ENCODE measurements around the gene KCND3. TPM values are rescaled to one million over a fixed set of nuclear protein-coding genes. Genes with fewer than 3 reads are reported as not detected.

Gene KCND3
- total and polyA plus RNA-seq, 2 experiments from 2014 or later = 0.10 to 0.18 TPM

- TF ChIP-seq, protein P1, sequence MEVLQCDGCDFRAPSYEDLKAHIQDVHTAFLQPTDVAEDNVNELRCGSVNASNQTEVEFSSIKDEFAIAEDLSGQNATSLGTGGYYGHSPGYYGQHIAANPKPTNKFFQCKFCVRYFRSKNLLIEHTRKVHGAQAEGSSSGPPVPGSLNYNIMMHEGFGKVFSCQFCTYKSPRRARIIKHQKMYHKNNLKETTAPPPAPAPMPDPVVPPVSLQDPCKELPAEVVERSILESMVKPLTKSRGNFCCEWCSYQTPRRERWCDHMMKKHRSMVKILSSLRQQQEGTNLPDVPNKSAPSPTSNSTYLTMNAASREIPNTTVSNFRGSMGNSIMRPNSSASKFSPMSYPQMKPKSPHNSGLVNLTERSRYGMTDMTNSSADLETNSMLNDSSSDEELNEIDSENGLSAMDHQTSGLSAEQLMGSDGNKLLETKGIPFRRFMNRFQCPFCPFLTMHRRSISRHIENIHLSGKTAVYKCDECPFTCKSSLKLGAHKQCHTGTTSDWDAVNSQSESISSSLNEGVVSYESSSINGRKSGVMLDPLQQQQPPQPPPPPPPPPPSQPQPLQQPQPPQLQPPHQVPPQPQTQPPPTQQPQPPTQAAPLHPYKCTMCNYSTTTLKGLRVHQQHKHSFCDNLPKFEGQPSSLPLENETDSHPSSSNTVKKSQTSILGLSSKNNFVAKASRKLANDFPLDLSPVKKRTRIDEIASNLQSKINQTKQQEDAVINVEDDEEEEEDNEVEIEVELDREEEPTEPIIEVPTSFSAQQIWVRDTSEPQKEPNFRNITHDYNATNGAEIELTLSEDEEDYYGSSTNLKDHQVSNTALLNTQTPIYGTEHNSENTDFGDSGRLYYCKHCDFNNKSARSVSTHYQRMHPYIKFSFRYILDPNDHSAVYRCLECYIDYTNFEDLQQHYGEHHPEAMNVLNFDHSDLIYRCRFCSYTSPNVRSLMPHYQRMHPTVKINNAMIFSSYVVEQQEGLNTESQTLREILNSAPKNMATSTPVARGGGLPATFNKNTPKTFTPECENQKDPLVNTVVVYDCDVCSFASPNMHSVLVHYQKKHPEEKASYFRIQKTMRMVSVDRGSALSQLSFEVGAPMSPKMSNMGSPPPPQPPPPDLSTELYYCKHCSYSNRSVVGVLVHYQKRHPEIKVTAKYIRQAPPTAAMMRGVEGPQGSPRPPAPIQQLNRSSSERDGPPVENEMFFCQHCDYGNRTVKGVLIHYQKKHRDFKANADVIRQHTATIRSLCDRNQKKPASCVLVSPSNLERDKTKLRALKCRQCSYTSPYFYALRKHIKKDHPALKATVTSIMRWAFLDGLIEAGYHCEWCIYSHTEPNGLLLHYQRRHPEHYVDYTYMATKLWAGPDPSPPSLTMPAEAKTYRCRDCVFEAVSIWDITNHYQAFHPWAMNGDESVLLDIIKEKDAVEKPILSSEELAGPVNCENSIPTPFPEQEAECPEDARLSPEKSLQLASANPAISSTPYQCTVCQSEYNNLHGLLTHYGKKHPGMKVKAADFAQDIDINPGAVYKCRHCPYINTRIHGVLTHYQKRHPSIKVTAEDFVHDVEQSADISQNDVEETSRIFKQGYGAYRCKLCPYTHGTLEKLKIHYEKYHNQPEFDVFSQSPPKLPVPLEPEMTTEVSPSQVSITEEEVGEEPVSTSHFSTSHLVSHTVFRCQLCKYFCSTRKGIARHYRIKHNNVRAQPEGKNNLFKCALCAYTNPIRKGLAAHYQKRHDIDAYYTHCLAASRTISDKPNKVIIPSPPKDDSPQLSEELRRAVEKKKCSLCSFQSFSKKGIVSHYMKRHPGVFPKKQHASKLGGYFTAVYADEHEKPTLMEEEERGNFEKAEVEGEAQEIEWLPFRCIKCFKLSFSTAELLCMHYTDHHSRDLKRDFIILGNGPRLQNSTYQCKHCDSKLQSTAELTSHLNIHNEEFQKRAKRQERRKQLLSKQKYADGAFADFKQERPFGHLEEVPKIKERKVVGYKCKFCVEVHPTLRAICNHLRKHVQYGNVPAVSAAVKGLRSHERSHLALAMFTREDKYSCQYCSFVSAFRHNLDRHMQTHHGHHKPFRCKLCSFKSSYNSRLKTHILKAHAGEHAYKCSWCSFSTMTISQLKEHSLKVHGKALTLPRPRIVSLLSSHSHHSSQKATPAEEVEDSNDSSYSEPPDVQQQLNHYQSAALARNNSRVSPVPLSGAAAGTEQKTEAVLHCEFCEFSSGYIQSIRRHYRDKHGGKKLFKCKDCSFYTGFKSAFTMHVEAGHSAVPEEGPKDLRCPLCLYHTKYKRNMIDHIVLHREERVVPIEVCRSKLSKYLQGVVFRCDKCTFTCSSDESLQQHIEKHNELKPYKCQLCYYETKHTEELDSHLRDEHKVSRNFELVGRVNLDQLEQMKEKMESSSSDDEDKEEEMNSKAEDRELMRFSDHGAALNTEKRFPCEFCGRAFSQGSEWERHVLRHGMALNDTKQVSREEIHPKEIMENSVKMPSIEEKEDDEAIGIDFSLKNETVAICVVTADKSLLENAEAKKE (CRISPR knock-in tag; IDR thresholded peaks at IDR 0.05) = no peak
- TF ChIP-seq CREB1 (CRISPR knock-in tag; IDR thresholded peaks at IDR 0.05; ENCODE audit: low read depth) (no peak), EZH2phosphoT487 (IDR thresholded peaks at IDR 0.05; ENCODE audit: unreplicated experiment) (no peak), JUNB (IDR thresholded peaks at IDR 0.05; ENCODE audit: unreplicated experiment) (no peak), ZNF114 (CRISPR knock-in tag; IDR thresholded peaks at IDR 0.05) (no peak), CTCF (conservative IDR thresholded peaks at IDR 0.05; ENCODE audit: low read depth in 2 of 2) (no peak), ZNF331 (CRISPR knock-in tag; IDR thresholded peaks at IDR 0.05; ENCODE audit: low read depth) (no peak), NANOG (IDR thresholded peaks at IDR 0.05; ENCODE audit: borderline replicate concordance) (no peak)
Observed at GRCh38 chr1:111737216-111738132, 252.0 kb downstream of the KCND3 start (continued).
